NCI-H146 (cell line): Measurements from ENCODE around the gene TRIM40.

ENCODE experiments used
- DNase-seq: peaks from one replicate; lab custom pipeline; 2025; lab: John Stamatoyannopoulos, UW

Gene TRIM40

DNA sequence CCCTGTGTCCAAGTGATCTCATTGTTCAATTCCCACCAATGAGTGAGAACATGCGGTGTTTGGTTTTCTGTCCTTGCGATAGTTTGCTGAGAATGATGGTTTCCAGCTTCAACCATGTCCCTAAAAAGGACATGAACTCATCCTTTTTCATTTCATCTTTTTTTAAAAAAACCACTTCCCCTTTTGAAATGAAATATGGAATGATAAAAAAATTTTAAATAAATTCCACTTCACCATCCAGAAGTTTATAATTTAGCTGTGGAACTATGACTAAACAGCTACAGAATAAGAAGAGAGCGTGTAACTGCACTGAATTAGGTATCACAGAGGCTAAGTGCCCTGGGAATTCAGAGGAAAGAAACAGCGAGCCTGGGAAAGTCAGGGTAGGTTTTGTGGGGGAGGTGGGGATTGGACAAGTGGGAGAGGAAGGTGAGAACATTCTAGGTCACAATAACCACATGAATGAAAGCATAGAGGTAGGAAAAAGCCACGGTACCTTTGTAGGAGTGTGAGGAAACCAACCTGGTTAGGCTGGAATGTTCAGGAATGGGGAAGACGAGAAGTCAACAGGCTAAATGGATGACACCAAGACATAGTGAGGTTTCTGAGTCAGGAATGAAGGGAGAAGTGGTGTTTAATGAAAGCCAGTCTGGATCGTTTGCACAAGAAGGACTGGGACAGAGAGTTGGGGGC, 14.1 kb downstream of the TRIM40 start:
- DNase-seq, result no peak

GRCh38 chr6:30150671-30151395, 14.9 kb downstream of the TRIM40 start:
- no peak for DNase-seq

DNA sequence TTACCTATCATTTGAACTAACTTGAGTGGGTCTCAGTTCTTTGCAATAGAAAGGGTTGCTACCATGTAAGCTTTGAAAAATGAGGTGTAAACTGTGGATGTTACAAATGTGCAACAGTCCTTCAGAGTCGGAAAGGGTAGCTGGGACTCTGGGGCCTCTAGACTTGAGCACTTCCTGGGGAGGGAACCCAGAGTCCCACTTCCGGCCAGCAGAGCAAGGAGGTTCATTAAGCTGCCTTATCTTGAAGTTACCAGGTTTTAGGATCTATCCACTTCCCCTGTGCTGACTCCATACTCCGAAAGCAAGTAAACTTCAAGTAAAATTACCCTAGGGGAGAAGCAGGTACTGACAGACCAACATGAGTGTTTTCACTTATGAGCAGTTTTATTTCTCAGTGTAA, 15.6 kb downstream of the TRIM40 start:
- DNase-seq, result no peak

DNA sequence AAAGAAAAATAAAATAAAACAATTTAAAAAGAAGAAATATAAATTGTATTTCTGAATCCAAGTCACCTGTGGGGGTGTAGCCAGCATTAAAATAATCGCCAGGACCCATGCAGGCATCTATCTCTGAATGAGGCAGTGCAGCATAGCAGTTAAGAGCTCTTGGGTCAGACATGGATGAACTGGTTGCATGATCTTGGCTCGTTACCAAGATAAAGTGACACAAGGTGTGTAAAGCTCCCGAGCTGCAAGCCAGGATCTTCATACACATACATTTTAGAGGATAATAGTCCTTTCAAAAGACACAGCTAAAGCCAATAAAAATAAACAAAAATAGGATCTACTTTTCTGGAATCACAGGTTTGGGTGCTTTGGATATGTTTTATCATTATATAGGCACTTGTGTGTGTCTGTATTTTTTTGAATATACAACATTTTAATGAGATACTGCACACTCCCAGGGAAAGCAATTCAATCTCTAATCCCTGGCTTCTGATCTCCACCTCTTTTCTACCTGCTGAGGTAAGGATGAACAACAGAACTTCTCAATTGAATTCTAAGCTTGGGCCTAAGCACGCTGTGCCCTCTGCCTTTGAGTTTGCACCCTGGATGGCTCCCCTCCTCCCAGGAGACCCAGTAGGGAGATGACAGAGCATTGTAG, 16.2 kb downstream of the TRIM40 start:
- DNase-seq, result no peak

- no peak for DNase-seq
These were observed 17.1 kb downstream of the TRIM40 start for GRCh38 chr6:30152910-30153610.

DNA sequence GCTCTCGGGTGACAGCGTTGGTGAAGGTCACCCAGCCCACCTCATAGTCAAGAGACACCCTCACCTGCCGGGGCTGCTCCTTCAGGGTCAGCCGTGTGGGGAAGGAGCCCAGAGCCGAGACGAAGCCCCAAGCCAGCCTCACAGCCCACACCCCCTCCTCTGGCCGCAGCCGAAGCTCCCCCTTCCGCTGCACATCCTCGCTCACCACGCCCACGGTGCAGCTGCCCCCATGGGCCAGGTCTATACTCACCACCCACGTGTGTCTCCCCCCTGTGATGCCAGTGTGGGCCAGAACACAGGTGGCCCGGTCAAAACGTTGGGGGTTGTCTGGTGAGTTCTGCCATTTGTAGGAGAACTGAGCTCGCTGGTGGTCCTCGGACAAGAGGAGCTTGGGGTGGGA, 18.1 kb downstream of the TRIM40 start:
- DNase-seq, result no peak

GRCh38 chr6:30154709-30155519, 19.0 kb downstream of the TRIM40 start:
- no peak for DNase-seq

DNA sequence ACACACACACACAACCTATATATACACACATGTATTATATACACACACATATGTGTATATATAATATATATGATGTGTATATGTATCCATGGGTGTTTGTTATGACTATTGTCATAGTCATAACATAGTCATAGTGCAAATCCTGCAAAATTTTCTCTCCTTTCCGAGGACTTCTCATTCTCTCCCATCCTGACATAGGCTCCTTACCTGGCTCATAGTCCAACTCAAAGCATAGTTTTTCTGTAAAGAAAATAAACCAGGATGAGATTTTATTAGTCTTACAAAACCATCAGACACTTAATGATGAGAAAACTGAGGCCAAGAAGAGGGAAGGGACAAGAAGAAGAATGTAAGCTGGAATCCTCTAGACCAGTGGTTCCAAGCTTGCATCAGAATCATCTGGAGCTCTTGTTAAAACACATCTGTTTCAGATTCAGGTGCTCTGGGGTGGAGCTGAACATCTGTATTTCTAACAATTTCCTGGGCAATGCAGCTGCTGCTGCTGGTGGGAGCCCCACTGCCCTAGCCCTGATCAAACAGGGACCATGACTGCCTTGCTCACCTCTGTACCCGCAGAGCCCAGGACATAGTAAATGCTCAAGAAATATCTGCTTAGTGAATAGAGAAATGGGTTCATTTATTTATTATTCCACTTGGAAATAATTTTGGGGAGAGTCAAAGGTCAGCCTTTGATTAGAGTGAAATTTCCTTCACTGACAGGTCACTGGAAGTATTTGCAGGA, 19.8 kb downstream of the TRIM40 start:
- no peak for DNase-seq

DNA sequence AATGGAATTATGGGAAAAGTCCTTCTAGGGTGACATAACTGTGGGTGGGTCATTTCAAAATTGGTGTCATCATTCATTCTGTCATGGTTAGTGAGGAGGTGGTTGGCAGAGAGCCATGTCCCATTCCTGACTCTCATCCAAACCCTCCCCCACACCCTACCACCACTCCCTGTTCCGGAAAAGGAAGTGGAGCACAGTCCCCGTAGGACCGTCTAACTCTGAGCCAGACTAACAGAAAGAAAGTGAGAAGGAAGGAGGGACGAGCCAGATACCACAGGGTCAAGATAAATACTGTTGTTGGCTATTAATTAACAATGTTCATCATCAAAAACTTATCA, 20.3 kb downstream of the TRIM40 start:
- DNase-seq, result no peak

GRCh38 chr6:30156774-30157173, 20.8 kb downstream of the TRIM40 start:
- DNase-seq, result no peak

- DNase-seq, result no peak
These were observed 21.6 kb downstream of the TRIM40 start for GRCh38 chr6:30157581-30157980.

- no peak for DNase-seq
These were observed 22.1 kb downstream of the TRIM40 start for GRCh38 chr6:30157999-30158398.

DNA sequence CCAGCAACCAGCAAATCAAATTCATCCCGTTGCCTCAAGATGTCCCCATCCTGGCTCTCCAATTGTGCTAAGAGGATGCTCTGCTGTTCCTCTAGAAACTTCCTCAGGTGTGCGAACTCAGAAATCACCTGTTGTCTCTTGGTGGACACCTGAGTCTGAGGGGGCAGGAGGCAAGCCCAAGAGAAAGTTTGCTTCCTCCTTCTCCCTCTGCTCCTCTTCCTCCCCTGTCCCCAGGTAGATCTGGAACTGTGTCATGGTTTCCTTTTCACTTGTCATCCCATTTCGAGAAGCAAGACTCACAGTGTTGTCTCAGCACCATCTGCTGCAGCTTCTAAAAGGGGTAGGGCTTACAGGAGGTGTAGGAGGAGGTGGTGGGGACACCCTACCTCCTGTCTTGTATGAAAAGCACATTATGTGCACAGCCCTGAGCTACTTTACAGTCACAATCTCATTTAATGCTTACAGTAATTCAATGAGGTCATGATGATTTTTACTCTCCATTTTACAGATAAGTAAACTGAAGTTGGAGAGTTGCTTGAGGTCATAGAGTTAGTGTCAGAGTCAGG, 22.6 kb downstream of the TRIM40 start:
- no peak for DNase-seq

GRCh38 chr6:30160008-30160784, 24.3 kb downstream of the TRIM40 start:
- no peak for DNase-seq

GRCh38 chr6:30160785-30161531, 25.0 kb downstream of the TRIM40 start, which contains the start of gene TRIM10:
Gene TRIM10, minus strand, starts transcription at chr6:30161211. Its CDS starts 353 bp downstream, at chr6:30160858.
- DNase-seq, result no peak

GRCh38 chr6:30162265-30163089, 26.5 kb downstream of the TRIM40 start:
- no peak for DNase-seq

DNA sequence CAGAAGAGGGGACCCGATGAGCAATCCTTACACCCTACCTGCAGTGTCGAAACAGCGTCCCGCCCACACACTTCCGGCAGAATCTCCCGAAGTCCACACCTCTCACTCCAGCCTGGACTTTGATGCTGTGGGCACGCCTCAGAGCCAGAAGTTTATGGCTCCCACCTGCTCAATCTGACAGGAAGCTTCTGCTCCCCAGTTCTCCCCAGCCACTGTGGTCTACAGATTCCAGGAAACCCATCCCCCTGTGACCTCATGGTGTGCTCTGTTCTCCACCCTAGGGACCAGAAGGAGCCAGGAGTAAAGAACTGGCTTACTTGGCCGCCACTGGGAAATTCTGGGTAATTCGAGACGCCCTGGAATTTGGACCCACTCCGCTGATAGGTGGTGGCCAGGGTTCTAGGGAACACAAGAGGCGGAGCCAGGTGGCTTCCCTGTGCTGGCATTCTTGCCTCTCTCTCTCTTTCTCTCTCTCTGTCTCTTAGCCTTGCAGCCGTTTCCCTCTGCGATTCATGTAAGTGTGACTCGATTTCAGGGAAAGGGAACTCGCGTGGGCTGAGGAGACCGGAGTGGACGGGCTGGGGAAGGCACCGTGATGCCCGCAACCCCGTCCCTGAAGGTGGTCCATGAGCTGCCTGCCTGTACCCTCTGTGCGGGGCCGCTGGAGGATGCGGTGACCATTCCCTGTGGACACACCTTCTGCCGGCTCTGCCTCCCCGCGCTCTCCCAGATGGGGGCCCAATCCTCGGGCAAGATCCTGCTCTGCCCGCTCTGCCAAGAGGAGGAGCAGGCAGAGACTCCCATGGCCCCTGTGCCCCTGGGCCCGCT, 27.4 kb downstream of the TRIM40 start, which contains the start of gene TRIM15:
Gene TRIM15 (plus strand): TSS at position 457 of the 828 bp plus-strand sequence. CDS start 139 bp downstream, at position 596.
- DNase-seq, result no peak
